H1 (cell line): ENCODE measurements around the gene APOL2. TPM values are rescaled to one million over a fixed set of nuclear protein-coding genes. Genes with fewer than 3 reads are reported as not detected.

Experiments
- microRNA-seq, 2 experiments: library from miRNA; unstranded; fragments of <30 nt; microRNA quantifications; one replicate each; pipeline versions ENCODE4 to v1.2.0, GENCODE V29; 2016 to 2020; ENCODE audit warnings: borderline microRNAs expressed in 2 of 2, borderline number of aligned reads in 2 of 2, borderline replicate concordance in 1 of 2
- polyA plus RNA-seq, 7 experiments: library from polyadenylated mRNA; depleted of rRNA in 3 of 7; stranded (reverse) in 5 of 7; unstranded in 2 of 7; fragments of >200 nt in 5 of 7; fragments of 200-250 nt in 2 of 7; gene quantifications; 1 replicate in 5 of 7; 2 replicates in 1 of 7; 4 replicates in 1 of 7; pipeline versions ENCODE4 v1.2.1 to v1.2.3, GENCODE V29; 2011 to 2013; ENCODE audit warnings: missing spikeins in 2 of 7, mixed read lengths in 2 of 7
- small RNA-seq: library from polyadenylated mRNA; stranded (forward); fragments of <200 nt; extraction: miRNeasy Mini kit (QIAGEN cat#:217004); gene quantifications from one replicate; pipeline ENCODE3, GENCODE V24; 2013; ENCODE audit not compliant: insufficient read depth
- total RNA-seq: library from RNA; stranded (reverse); fragmentation: NEBNext Ultra II Directional; extraction: Animal tissue kit (Norgen Biotek cat#: 25700); gene quantifications from 2 replicates; pipeline ENCODE4 v1.2.1, GENCODE V29; 2021

APOL2 gene
- total and polyA plus RNA-seq, 2 of the 8 experiments (the other 6 are each of a cell fraction or from before 2014, with no cell fraction given), result 8.1 to 11.0 TPM

Small RNA genes lying within 50 kb of the gene (microRNA-seq; reads per million reads assigned to microRNA genes)
- gene MIR6819, result 0 to 0.20 reads per million in 2 experiments

Small RNA genes lying within 50 kb of the gene (small RNA-seq; reads per million reads assigned to genes)
- not detected for gene MIR6819

Other genes with a start within 250 kb of the APOL2 start
- 108 and 121 TPM in 2 replicates for gene RBFOX2, start 210.7 kb downstream of the APOL2 start, total RNA-seq
- gene RBFOX2, start 210.7 kb downstream of the APOL2 start, polyA plus RNA-seq (2011; rRNA removed), result 122 and 138 TPM in 2 replicates
- gene APOL3, start 78.8 kb downstream of the APOL2 start, total RNA-seq, result not detected in 2 replicates
- 0.11 and 0.12 TPM in 2 replicates for gene APOL3, start 78.8 kb downstream of the APOL2 start, polyA plus RNA-seq (2011; rRNA removed)
- gene APOL4, start 37.7 kb downstream of the APOL2 start, total RNA-seq, result not detected in 2 replicates
- gene APOL4, start 37.7 kb downstream of the APOL2 start, polyA plus RNA-seq (2011; rRNA removed), result 0.02 TPM in 1 of 2 replicates, not detected in the other
- gene APOL1, start 13.6 kb upstream of the APOL2 start, total RNA-seq, result not detected in 2 replicates
- not detected in 2 replicates for gene APOL1, start 13.6 kb upstream of the APOL2 start, polyA plus RNA-seq (2011; rRNA removed)
- 295 and 322 TPM in 2 replicates for gene MYH9, start 148.4 kb upstream of the APOL2 start, total RNA-seq
- 24.9 and 37.2 TPM in 2 replicates for gene MYH9, start 148.4 kb upstream of the APOL2 start, polyA plus RNA-seq (2011; rRNA removed)
- gene TXN2, start 242.1 kb upstream of the APOL2 start, total RNA-seq, result 47.5 and 53.8 TPM in 2 replicates
- gene TXN2, start 242.1 kb upstream of the APOL2 start, polyA plus RNA-seq (2011; rRNA removed), result 116 and 124 TPM in 2 replicates